ENCODE results near the gene MARK4. TPM values are rescaled to one million over a fixed set of nuclear protein-coding genes. Genes with fewer than 3 reads are reported as not detected.

The MARK4 gene
- total and polyA plus RNA-seq, 4 donors, result 3.5 to 11.1 (median 6.1) TPM

- DNase-seq (ENCODE audit: low spot score), result no peak
- 69% methylated on average over 21 of the region's 21 CpGs for WGBS
- no peaks in the 10 kb centered on the region for H3K36me3 ChIP-seq (ENCODE audit: control insufficient read depth in 4 of 4, insufficient read depth in 3 of 4, low read depth in 1 of 4, low read length in 3 of 4)
- H3K27ac ChIP-seq (ENCODE audit: low read depth in 1 of 2, low read length in 2 of 2), result no peak overlapping the region
- no peak overlapping the region for H3K4me3 ChIP-seq (ENCODE audit: low read depth in 1 of 3, low read length in 3 of 3)
- no peaks in the 10 kb centered on the region for H3K9me3 ChIP-seq (ENCODE audit: control insufficient read depth in 4 of 4, low read length in 3 of 4)
- TF ChIP-seq TAF1 (conservative IDR thresholded peaks at IDR 0.05), result no peak
- TF ChIP-seq RXRA (IDR thresholded peaks at IDR 0.05), result no peak
- no peak for TF ChIP-seq NR2F2 (IDR thresholded peaks at IDR 0.05)
- no peak for TF ChIP-seq EGR1 (IDR thresholded peaks at IDR 0.05; ENCODE audit: low read depth in 2 of 2)
- no peak for TF ChIP-seq JUND (IDR thresholded peaks at IDR 0.05)
- no peak for TF ChIP-seq CTCF (IDR thresholded peaks at IDR 0.05; ENCODE audit: low read depth, low read length, missing input control)
- H3K4me1 ChIP-seq (ENCODE audit: control insufficient read depth in 4 of 4, insufficient read depth in 4 of 4, low read length in 3 of 4), result no peaks in the 10 kb centered on the region
- H3K9ac ChIP-seq (ENCODE audit: low read depth in 1 of 2, low read length in 2 of 2), result no peak overlapping the region
- H3K27me3 ChIP-seq (ENCODE audit: control insufficient read depth in 4 of 4, insufficient read depth in 4 of 4, low read length in 3 of 4), result no peaks in the 10 kb centered on the region
Measured at GRCh38 chr19:45315304-45315703, 64.2 kb downstream of the MARK4 start.

GRCh38 chr19:45320997-45321775 lies 70.1 kb downstream of the MARK4 start:
- H3K36me3 ChIP-seq (ENCODE audit: control insufficient read depth in 4 of 4, insufficient read depth in 3 of 4, low read depth in 1 of 4, low read length in 3 of 4), result no peaks in the 10 kb centered on the region
- no peaks in the 10 kb centered on the region for H3K9me3 ChIP-seq (ENCODE audit: control insufficient read depth in 4 of 4, low read length in 3 of 4)
- no peak overlapping the region for H3K9ac ChIP-seq (ENCODE audit: low read depth in 1 of 2, low read length in 2 of 2)
- H3K27me3 ChIP-seq (ENCODE audit: control insufficient read depth in 4 of 4, insufficient read depth in 4 of 4, low read length in 3 of 4), result peaks cover 0 to 3% (median 0%) of the 10 kb centered on the region in 4 donors
- 88% methylated on average over 12 of the region's 12 CpGs for WGBS
- no peak overlapping the region for H3K27ac ChIP-seq (ENCODE audit: low read depth in 1 of 2, low read length in 2 of 2)
- TF ChIP-seq GABPA (IDR thresholded peaks at IDR 0.05 in 1 of 2, conservative IDR thresholded peaks at IDR 0.05 in 1 of 2) (no peak), ZBTB33 (IDR thresholded peaks at IDR 0.05) (no peak), HNF4G (IDR thresholded peaks at IDR 0.05) (no peak), RXRA (IDR thresholded peaks at IDR 0.05) (no peak), RAD21 (IDR thresholded peaks at IDR 0.05) (no peak), ATF3 (IDR thresholded peaks at IDR 0.05) (no peak), FOXA1 (IDR thresholded peaks at IDR 0.05) (no peak), YY1 (IDR thresholded peaks at IDR 0.05) (no peak), REST (IDR thresholded peaks at IDR 0.05) (no peak), JUND (IDR thresholded peaks at IDR 0.05) (no peak), EGR1 (IDR thresholded peaks at IDR 0.05; ENCODE audit: low read depth in 2 of 2) (no peak), TAF1 (conservative IDR thresholded peaks at IDR 0.05) (no peak), NR2F2 (IDR thresholded peaks at IDR 0.05) (no peak), SP1 (IDR thresholded peaks at IDR 0.05) (no peak), CTCF (IDR thresholded peaks at IDR 0.05; ENCODE audit: low read depth, low read length, missing input control) (no peak), FOXA2 (IDR thresholded peaks at IDR 0.05) (no peak), HNF4A (conservative IDR thresholded peaks at IDR 0.05) (no peak), MAX (IDR thresholded peaks at IDR 0.05) (no peak)
- peaks cover 0 to 9% (median 8%) of the 10 kb centered on the region in 4 donors for H3K4me1 ChIP-seq (ENCODE audit: control insufficient read depth in 4 of 4, insufficient read depth in 4 of 4, low read length in 3 of 4)
- no peak for DNase-seq (ENCODE audit: low spot score)
- no peak overlapping the region for H3K4me3 ChIP-seq (ENCODE audit: low read depth in 1 of 3, low read length in 3 of 3)

Data from liver (tissue), 9 donors.